Measurements from ENCODE around the gene DGKG. TPM values are rescaled to one million over a fixed set of nuclear protein-coding genes. Genes with fewer than 3 reads are reported as not detected.
A peak's percentile ranks its signal among the peaks of the same experiment; 100 is the strongest.

The DGKG gene
- total and polyA plus RNA-seq, 2 donors (not counting 1 experiment from before 2014, with no cell fraction given), result 0.67 to 10.9 TPM

DNA sequence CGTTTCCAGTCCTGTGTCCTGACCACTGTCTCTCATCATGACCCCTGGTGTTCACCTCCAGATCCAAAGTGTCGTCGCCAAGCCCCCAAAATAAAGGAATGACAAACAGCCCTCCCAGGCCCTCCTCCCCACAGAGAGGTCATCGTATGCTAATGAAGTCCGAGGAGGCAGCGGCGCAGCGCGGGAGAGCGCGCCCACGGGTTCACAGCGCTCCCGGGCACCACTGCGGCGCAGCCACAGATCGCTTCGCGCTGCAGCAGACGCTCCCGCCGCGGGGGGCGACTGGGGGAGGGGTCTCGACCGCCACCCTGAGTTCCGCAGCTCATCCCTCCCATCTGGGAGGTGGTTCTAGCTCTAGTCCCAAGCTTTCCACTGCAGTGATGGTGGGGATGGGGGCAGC, 1.3 kb downstream of the DGKG start:
- Mint-ChIP-seq H3K9me3 (ENCODE audit: insufficient read depth) (no peaks in the 10 kb centered on the region), H3K27me3 (peaks cover 7% of the 10 kb centered on the region), H3K4me1 (peaks cover 24% of the 10 kb centered on the region), H3K27ac (peak overlapping the region; percentile 64), H3K4me3 (peak overlapping the region; percentile 87)
- ATAC-seq (ENCODE audit: low read depth), result no peak
- peaks cover 19 to 22% of the 10 kb centered on the region in 2 donors for H3K4me1 ChIP-seq (ENCODE audit: control insufficient read depth in 2 of 2, insufficient read depth in 2 of 2, low read length in 2 of 2)
- ChIA-PET POLR2A (interaction anchor here (0.7 kb wide), 1 partner anchor 175 kb away, joined by 3 read pairs; no protein-coding TSS in a partner anchor), CTCF (interaction anchor here (0.8 to 2.1 kb wide), 3 partner anchors 105 to 179 kb away, joined by 3 to 9 read pairs (median 3); no protein-coding TSS in a partner anchor)
- H3K9ac ChIP-seq (ENCODE audit: low read length), result peak overlapping the region; percentile 66
- peak overlapping the region; percentile 85 for H3K4me2 ChIP-seq (replicated peaks; ENCODE audit: low read depth, low read length, poor library complexity, severe bottlenecking)
- H3K36me3 ChIP-seq (replicated peaks in 1 of 2; ENCODE audit: control extremely low read depth in 1 of 2, control insufficient read depth in 1 of 2, extremely low read depth in 1 of 2, insufficient read depth in 2 of 2, low read length in 1 of 2), result no peaks in the 10 kb centered on the region
- WGBS (ENCODE audit: insufficient coverage), result 7% methylated on average over 22 of the region's 27 CpGs
- TF ChIP-seq EZH2 (IDR thresholded peaks at IDR 0.05; ENCODE audit: borderline replicate concordance, insufficient read depth, low read depth, low read length, poor library complexity, severe bottlenecking), result no peak
- TF ChIP-seq, protein P1, sequence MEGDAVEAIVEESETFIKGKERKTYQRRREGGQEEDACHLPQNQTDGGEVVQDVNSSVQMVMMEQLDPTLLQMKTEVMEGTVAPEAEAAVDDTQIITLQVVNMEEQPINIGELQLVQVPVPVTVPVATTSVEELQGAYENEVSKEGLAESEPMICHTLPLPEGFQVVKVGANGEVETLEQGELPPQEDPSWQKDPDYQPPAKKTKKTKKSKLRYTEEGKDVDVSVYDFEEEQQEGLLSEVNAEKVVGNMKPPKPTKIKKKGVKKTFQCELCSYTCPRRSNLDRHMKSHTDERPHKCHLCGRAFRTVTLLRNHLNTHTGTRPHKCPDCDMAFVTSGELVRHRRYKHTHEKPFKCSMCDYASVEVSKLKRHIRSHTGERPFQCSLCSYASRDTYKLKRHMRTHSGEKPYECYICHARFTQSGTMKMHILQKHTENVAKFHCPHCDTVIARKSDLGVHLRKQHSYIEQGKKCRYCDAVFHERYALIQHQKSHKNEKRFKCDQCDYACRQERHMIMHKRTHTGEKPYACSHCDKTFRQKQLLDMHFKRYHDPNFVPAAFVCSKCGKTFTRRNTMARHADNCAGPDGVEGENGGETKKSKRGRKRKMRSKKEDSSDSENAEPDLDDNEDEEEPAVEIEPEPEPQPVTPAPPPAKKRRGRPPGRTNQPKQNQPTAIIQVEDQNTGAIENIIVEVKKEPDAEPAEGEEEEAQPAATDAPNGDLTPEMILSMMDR (IDR thresholded peaks at IDR 0.05), result no peak
- H2AFZ ChIP-seq (ENCODE audit: insufficient read depth, low read depth, low read length, poor library complexity, severe bottlenecking), result no peak overlapping the region
- no peaks in the 10 kb centered on the region for H3K9me3 ChIP-seq (ENCODE audit: control extremely low read depth in 1 of 3, control insufficient read depth in 2 of 3, insufficient read depth in 1 of 3, low read length in 2 of 3)
- H4K20me1 ChIP-seq (ENCODE audit: control insufficient read depth, insufficient read depth, low read length, poor library complexity, severe bottlenecking), result no peaks in the 10 kb centered on the region
- no peaks in the 10 kb centered on the region for H3K79me2 ChIP-seq (ENCODE audit: control insufficient read depth, insufficient read depth, low read length)
- DNase-seq, result peak; percentile 23
- intact Hi-C loops (cut with micrococcal nuclease), result loop anchor here (1.0 to 5.0 kb wide), 3 partner anchors 18 to 253 kb away; partner anchors contain the start of gene ETV5
- H3K27ac ChIP-seq (ENCODE audit: low read length in 2 of 2), result no peak overlapping the region
- H3K27me3 ChIP-seq (replicated peaks in 1 of 4; ENCODE audit: control extremely low read depth in 1 of 4, control insufficient read depth in 3 of 4, insufficient read depth in 4 of 4, low read length in 3 of 4), result peaks cover 0 to 34% (median 11%) of the 10 kb centered on the region in 4 experiments
- H3K4me3 ChIP-seq (ENCODE audit: control extremely low read depth in 1 of 5, extremely low read depth in 1 of 5, insufficient read depth in 1 of 5, low read depth in 2 of 5, low read length in 4 of 5), result peak overlapping the region; percentile 52 to 65 (median 58)

DNA sequence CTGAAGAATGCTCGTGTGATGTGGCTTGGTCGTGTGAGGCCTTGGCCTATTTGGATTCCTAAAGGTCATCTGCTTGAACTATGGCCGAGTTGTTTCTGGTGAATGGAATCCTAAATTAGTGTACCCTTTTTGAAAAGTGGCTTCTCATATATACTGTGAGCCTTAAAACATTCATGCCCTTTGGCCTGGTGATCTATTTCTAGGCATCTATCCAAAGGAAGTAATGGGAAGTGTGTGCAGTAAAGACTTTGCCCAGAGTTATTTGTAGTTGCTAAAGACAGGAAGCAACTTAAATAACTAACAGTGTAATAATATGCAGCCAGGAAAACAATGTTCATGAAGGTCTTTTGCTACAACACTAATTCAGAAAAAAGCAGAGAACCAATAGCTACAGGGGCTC, 3.0 kb downstream of the DGKG start:
- WGBS (ENCODE audit: insufficient coverage), result 95% methylated on average over 3 of the region's 3 CpGs
- TF ChIP-seq, protein P1 (IDR thresholded peaks at IDR 0.05), result no peak
- no peak for TF ChIP-seq EZH2 (IDR thresholded peaks at IDR 0.05; ENCODE audit: borderline replicate concordance, insufficient read depth, low read depth, low read length, poor library complexity, severe bottlenecking)
- no peak overlapping the region for H3K27ac Mint-ChIP-seq
- no peaks in the 10 kb centered on the region for H3K9me3 Mint-ChIP-seq (ENCODE audit: insufficient read depth)
- no peak overlapping the region for H3K4me3 Mint-ChIP-seq
- intact Hi-C loops (cut with micrococcal nuclease), result no loop called here
- POLR2A ChIA-PET, result no interaction called here
- CTCF ChIA-PET, result interaction anchor here (1.4 kb wide), 1 partner anchor 181 kb away, joined by 5 read pairs; no protein-coding TSS in a partner anchor
- Histone ChIP-seq H3K9ac (ENCODE audit: low read length) (no peak overlapping the region), H3K27ac (ENCODE audit: low read length in 2 of 2) (no peak overlapping the region), H3K4me3 (ENCODE audit: control extremely low read depth in 1 of 5, extremely low read depth in 1 of 5, insufficient read depth in 1 of 5, low read depth in 2 of 5, low read length in 4 of 5) (no peak overlapping the region), H3K4me1 (ENCODE audit: control insufficient read depth in 2 of 2, insufficient read depth in 2 of 2, low read length in 2 of 2) (peaks cover 19 to 22% of the 10 kb centered on the region in 2 donors), H3K4me2 (replicated peaks; ENCODE audit: low read depth, low read length, poor library complexity, severe bottlenecking) (no peak overlapping the region), H3K9me3 (ENCODE audit: control extremely low read depth in 1 of 3, control insufficient read depth in 2 of 3, insufficient read depth in 1 of 3, low read length in 2 of 3) (no peaks in the 10 kb centered on the region), H3K79me2 (ENCODE audit: control insufficient read depth, insufficient read depth, low read length) (no peaks in the 10 kb centered on the region), H3K36me3 (replicated peaks in 1 of 2; ENCODE audit: control extremely low read depth in 1 of 2, control insufficient read depth in 1 of 2, extremely low read depth in 1 of 2, insufficient read depth in 2 of 2, low read length in 1 of 2) (no peaks in the 10 kb centered on the region), H4K20me1 (ENCODE audit: control insufficient read depth, insufficient read depth, low read length, poor library complexity, severe bottlenecking) (no peaks in the 10 kb centered on the region), H3K27me3 (replicated peaks in 1 of 4; ENCODE audit: control extremely low read depth in 1 of 4, control insufficient read depth in 3 of 4, insufficient read depth in 4 of 4, low read length in 3 of 4) (peaks cover 0 to 28% (median 11%) of the 10 kb centered on the region in 4 experiments), H2AFZ (ENCODE audit: insufficient read depth, low read depth, low read length, poor library complexity, severe bottlenecking) (no peak overlapping the region)
- no peak for DNase-seq
- peaks cover 24% of the 10 kb centered on the region for H3K4me1 Mint-ChIP-seq
- ATAC-seq (ENCODE audit: low read depth), result no peak
- peaks cover 7% of the 10 kb centered on the region for H3K27me3 Mint-ChIP-seq

Measured in B cell (primary cell).